ENCODE data around the gene ZDHHC24. TPM values are rescaled to one million over a fixed set of nuclear protein-coding genes. Genes with fewer than 3 reads are reported as not detected.
A peak's percentile ranks its signal among the peaks of the same experiment; 100 is the strongest.

The ZDHHC24 gene
- total RNA-seq, 3 donors from 2014 or later (not counting 1 experiment from before 2014, with no cell fraction given), result 18.5 to 34.9 (median 28.9) TPM

GRCh38 chr11:66550887-66551286, 5.0 kb upstream of the ZDHHC24 start:
- H3K4me3 ChIP-seq (ENCODE audit: low read length), result no peak overlapping the region
- no peaks in the 10 kb centered on the region for H3K36me3 Mint-ChIP-seq
- peaks cover 0 to 10% of the 10 kb centered on the region in 2 donors for H3K4me1 Mint-ChIP-seq
- no peaks in the 10 kb centered on the region for H3K9me3 Mint-ChIP-seq
- no peak overlapping the region for H3K27ac ChIP-seq (ENCODE audit: low read length)
- H3K4me3 Mint-ChIP-seq, result no peak overlapping the region
- H3K27me3 ChIP-seq (ENCODE audit: control insufficient read depth, insufficient read depth, low read length), result no peaks in the 10 kb centered on the region
- H3K4me1 ChIP-seq (ENCODE audit: control insufficient read depth, insufficient read depth, low read length), result peaks cover 12% of the 10 kb centered on the region
- no peaks in the 10 kb centered on the region for H3K9me3 ChIP-seq (ENCODE audit: control insufficient read depth, insufficient read depth, low read length)
- intact Hi-C loops (cut with micrococcal nuclease), result no loop called here
- WGBS (ENCODE audit: insufficient coverage), result 87% methylated on average over 4 of the region's 4 CpGs
- no peaks in the 10 kb centered on the region for H3K36me3 ChIP-seq (ENCODE audit: control insufficient read depth, insufficient read depth, low read length)
- H3K27ac Mint-ChIP-seq, result no peak overlapping the region
- H3K27me3 Mint-ChIP-seq (ENCODE audit: low read depth in 2 of 2), result peaks cover 0 to 11% of the 10 kb centered on the region in 2 donors
- no peak for DNase-seq
- ATAC-seq, result no peak
- TF ChIP-seq CTCF (IDR thresholded peaks at IDR 0.05), result no peak

- no peak overlapping the region for H3K27ac Mint-ChIP-seq
- 87% methylated on average over 3 of the region's 3 CpGs for WGBS (ENCODE audit: insufficient coverage)
These were observed 3.8 kb upstream of the ZDHHC24 start for GRCh38 chr11:66549696-66550095.

GRCh38 chr11:66548774-66549630, 3.2 kb upstream of the ZDHHC24 start:
- no peak overlapping the region for H3K4me3 ChIP-seq (ENCODE audit: low read length)
- H3K27ac Mint-ChIP-seq, result no peak overlapping the region
- H3K9me3 Mint-ChIP-seq, result no peaks in the 10 kb centered on the region
- H3K36me3 ChIP-seq (ENCODE audit: control insufficient read depth, insufficient read depth, low read length), result no peaks in the 10 kb centered on the region
- H3K4me3 Mint-ChIP-seq, result peak overlapping the region; percentile 43
- H3K36me3 Mint-ChIP-seq, result no peaks in the 10 kb centered on the region
- peaks cover 25% of the 10 kb centered on the region for H3K4me1 ChIP-seq (ENCODE audit: control insufficient read depth, insufficient read depth, low read length)
- WGBS (ENCODE audit: insufficient coverage), result 82% methylated on average over 16 of the region's 16 CpGs
- no peak overlapping the region for H3K27ac ChIP-seq (ENCODE audit: low read length)
- DNase-seq (no peak), ATAC-seq (no peak)
- peaks cover 0 to 9% of the 10 kb centered on the region in 2 donors for H3K27me3 Mint-ChIP-seq (ENCODE audit: low read depth in 2 of 2)
- intact Hi-C loops (cut with micrococcal nuclease), result loop anchor here (10.0 kb wide), 1 partner anchor 286 kb away; no protein-coding TSS in a partner anchor
- H3K4me1 Mint-ChIP-seq, result peaks cover 12 to 23% of the 10 kb centered on the region in 2 donors
- no peaks in the 10 kb centered on the region for H3K9me3 ChIP-seq (ENCODE audit: control insufficient read depth, insufficient read depth, low read length)
- H3K27me3 ChIP-seq (ENCODE audit: control insufficient read depth, insufficient read depth, low read length), result no peaks in the 10 kb centered on the region
- TF ChIP-seq CTCF (IDR thresholded peaks at IDR 0.05), result no peak

More at GRCh38 chr11:66549696-66550095, 3.8 kb upstream of the ZDHHC24 start:
- Histone ChIP-seq H3K36me3 (ENCODE audit: control insufficient read depth, insufficient read depth, low read length) (no peaks in the 10 kb centered on the region), H3K9me3 (ENCODE audit: control insufficient read depth, insufficient read depth, low read length) (no peaks in the 10 kb centered on the region), H3K27ac (ENCODE audit: low read length) (no peak overlapping the region), H3K4me3 (ENCODE audit: low read length) (no peak overlapping the region), H3K4me1 (ENCODE audit: control insufficient read depth, insufficient read depth, low read length) (peaks cover 18% of the 10 kb centered on the region), H3K27me3 (ENCODE audit: control insufficient read depth, insufficient read depth, low read length) (no peaks in the 10 kb centered on the region)
- Mint-ChIP-seq H3K4me1 (peaks cover 7 to 17% of the 10 kb centered on the region in 2 donors), H3K36me3 (no peaks in the 10 kb centered on the region), H3K4me3 (no peak overlapping the region), H3K9me3 (no peaks in the 10 kb centered on the region), H3K27me3 (ENCODE audit: low read depth in 2 of 2) (peaks cover 0 to 9% of the 10 kb centered on the region in 2 donors)
- TF ChIP-seq CTCF (IDR thresholded peaks at IDR 0.05), result no peak
- ATAC-seq (no peak), DNase-seq (no peak)
- intact Hi-C loops (cut with micrococcal nuclease), result loop anchor here (10.0 kb wide), 1 partner anchor 285 kb away; no protein-coding TSS in a partner anchor

All from natural killer cell (primary cell).